Activated naive CD4-positive, alpha-beta T cell (primary cell): ENCODE data around the gene TERB1.
A peak's percentile ranks its signal among the peaks of the same experiment; 100 is the strongest.
"Not testable (repeated sequence)": the region's sequence is repeated elsewhere in the genome, so short reads cannot be mapped to it uniquely, and the experiment has no call there.

ENCODE experiments used
- DNase-seq, 4 experiments: peaks; one replicate each; lab custom pipeline; 2025; lab: John Stamatoyannopoulos, UW

The TERB1 gene

GRCh38 chr16:66830422-66831404 is 29.3 kb upstream of the TERB1 start, which contains the start of gene NAE1:
Gene NAE1, minus strand, starts transcription at chr16:66830976. Its CDS starts 77 bp downstream, at chr16:66830899.
- DNase-seq = peak; percentile 68 to 88 (median 76)

- no peak for DNase-seq
Observed at GRCh38 chr16:66824006-66824405, 22.6 kb upstream of the TERB1 start.

GRCh38 chr16:66814734-66815133 is 13.3 kb upstream of the TERB1 start:
- no peak for DNase-seq

- DNase-seq = no peak
Observed at GRCh38 chr16:66811043-66811442, 9.7 kb upstream of the TERB1 start.

- DNase-seq = no peak
Observed at GRCh38 chr16:66810391-66810790, 9.0 kb upstream of the TERB1 start.

GRCh38 chr16:66809765-66810164 is 8.4 kb upstream of the TERB1 start:
- DNase-seq = no peak

- DNase-seq = no peak
Observed at GRCh38 chr16:66802159-66802558, 775 bp upstream of the TERB1 start.

- DNase-seq = no peak
Observed at GRCh38 chr16:66800856-66801255, 528 bp downstream of the TERB1 start.

- no peak for DNase-seq
Observed at GRCh38 chr16:66798161-66798560, 3.2 kb downstream of the TERB1 start.

- not testable (repeated sequence) for DNase-seq
Observed at GRCh38 chr16:66793984-66794383, 7.4 kb downstream of the TERB1 start.

GRCh38 chr16:66790130-66790733 is 11.2 kb downstream of the TERB1 start:
- DNase-seq = no peak

GRCh38 chr16:66787427-66787826 is 14.0 kb downstream of the TERB1 start:
- DNase-seq = no peak

GRCh38 chr16:66786551-66786950 is 14.8 kb downstream of the TERB1 start:
- DNase-seq = no peak

- no peak for DNase-seq
Observed at GRCh38 chr16:66776457-66776856, 24.9 kb downstream of the TERB1 start.

- DNase-seq = no peak
Observed at GRCh38 chr16:66774981-66775380, 26.4 kb downstream of the TERB1 start.

- DNase-seq = no peak
Observed at GRCh38 chr16:66758086-66758485, 43.3 kb downstream of the TERB1 start.

- DNase-seq = no peak
Observed at GRCh38 chr16:66754819-66755218, 46.6 kb downstream of the TERB1 start.

GRCh38 chr16:66754211-66754610 is 47.2 kb downstream of the TERB1 start:
- DNase-seq = no peak

- no peak for DNase-seq
Observed at GRCh38 chr16:66752958-66753357, 48.4 kb downstream of the TERB1 start.

- no peak for DNase-seq
Observed at GRCh38 chr16:66752379-66752778, 49.0 kb downstream of the TERB1 start.

- DNase-seq = no peak
Observed at GRCh38 chr16:66751992-66752322, 49.4 kb downstream of the TERB1 start.

GRCh38 chr16:66751303-66751991 is 49.9 kb downstream of the TERB1 start, which contains the start of gene DYNC1LI2:
Gene DYNC1LI2, minus strand, starts transcription at chr16:66751609. Its CDS starts 18 bp downstream, at chr16:66751591.
- peak; percentile 73 to 82 (median 74) for DNase-seq

- DNase-seq = no peak
Observed at GRCh38 chr16:66751053-66751302, 50.4 kb downstream of the TERB1 start.
